ENCODE data around the gene NME9. TPM values are rescaled to one million over a fixed set of nuclear protein-coding genes. Genes with fewer than 3 reads are reported as not detected.

Gene NME9
- total and polyA plus RNA-seq, 4 donors: 0.08 to 0.39 TPM; not detected in 2

GRCh38 chr3:138326866-138327595 is 2.6 kb downstream of the NME9 start:
- TF ChIP-seq RXRA (IDR thresholded peaks at IDR 0.05) (no peak), GABPA (IDR thresholded peaks at IDR 0.05 in 1 of 2, conservative IDR thresholded peaks at IDR 0.05 in 1 of 2) (no peak), YY1 (IDR thresholded peaks at IDR 0.05) (no peak), HNF4G (IDR thresholded peaks at IDR 0.05) (no peak)
- TF ChIP-seq, protein P1, sequence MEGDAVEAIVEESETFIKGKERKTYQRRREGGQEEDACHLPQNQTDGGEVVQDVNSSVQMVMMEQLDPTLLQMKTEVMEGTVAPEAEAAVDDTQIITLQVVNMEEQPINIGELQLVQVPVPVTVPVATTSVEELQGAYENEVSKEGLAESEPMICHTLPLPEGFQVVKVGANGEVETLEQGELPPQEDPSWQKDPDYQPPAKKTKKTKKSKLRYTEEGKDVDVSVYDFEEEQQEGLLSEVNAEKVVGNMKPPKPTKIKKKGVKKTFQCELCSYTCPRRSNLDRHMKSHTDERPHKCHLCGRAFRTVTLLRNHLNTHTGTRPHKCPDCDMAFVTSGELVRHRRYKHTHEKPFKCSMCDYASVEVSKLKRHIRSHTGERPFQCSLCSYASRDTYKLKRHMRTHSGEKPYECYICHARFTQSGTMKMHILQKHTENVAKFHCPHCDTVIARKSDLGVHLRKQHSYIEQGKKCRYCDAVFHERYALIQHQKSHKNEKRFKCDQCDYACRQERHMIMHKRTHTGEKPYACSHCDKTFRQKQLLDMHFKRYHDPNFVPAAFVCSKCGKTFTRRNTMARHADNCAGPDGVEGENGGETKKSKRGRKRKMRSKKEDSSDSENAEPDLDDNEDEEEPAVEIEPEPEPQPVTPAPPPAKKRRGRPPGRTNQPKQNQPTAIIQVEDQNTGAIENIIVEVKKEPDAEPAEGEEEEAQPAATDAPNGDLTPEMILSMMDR (IDR thresholded peaks at IDR 0.05; ENCODE audit: low read depth, low read length, missing input control): no peak
- no peak overlapping the region for H3K4me3 ChIP-seq (ENCODE audit: low read depth in 1 of 3, low read length in 3 of 3)
- DNase-seq (ENCODE audit: low spot score): no peak
- peaks cover 2 to 10% (median 5%) of the 10 kb centered on the region in 4 donors for H3K4me1 ChIP-seq (ENCODE audit: control insufficient read depth in 4 of 4, insufficient read depth in 4 of 4, low read length in 3 of 4)
- H3K9me3 ChIP-seq (ENCODE audit: control insufficient read depth in 4 of 4, low read length in 3 of 4): no peaks in the 10 kb centered on the region
- no peak overlapping the region for H3K27ac ChIP-seq (ENCODE audit: low read depth in 1 of 2, low read length in 2 of 2)
- no peaks in the 10 kb centered on the region for H3K36me3 ChIP-seq (ENCODE audit: control insufficient read depth in 4 of 4, insufficient read depth in 3 of 4, low read depth in 1 of 4, low read length in 3 of 4)
- no peak overlapping the region for H3K9ac ChIP-seq (ENCODE audit: low read depth in 1 of 2, low read length in 2 of 2)
- no peaks in the 10 kb centered on the region for H3K27me3 ChIP-seq (ENCODE audit: control insufficient read depth in 4 of 4, insufficient read depth in 4 of 4, low read length in 3 of 4)
- 92% methylated on average over 12 of the region's 12 CpGs for WGBS

DNA sequence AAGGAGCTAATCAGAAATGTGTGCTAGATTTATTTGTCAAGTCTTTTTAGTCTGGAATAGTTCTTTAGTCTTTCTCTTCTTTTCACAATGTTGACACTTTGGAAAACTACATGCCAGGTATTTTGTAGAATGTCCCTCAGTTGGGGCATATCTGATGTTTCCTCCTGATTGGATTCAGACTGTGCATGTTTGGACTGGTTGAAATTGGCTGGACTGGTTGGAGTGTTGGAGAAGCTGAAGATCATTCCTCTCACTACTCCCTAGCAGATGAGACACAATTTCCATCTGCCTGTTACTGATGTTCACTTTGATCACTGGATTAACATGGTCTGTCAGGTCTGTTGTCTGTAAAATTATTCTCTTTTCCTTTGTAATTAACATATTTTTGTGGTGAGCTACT is 3.7 kb downstream of the NME9 start:
- no peaks in the 10 kb centered on the region for H3K36me3 ChIP-seq (ENCODE audit: control insufficient read depth in 4 of 4, insufficient read depth in 3 of 4, low read depth in 1 of 4, low read length in 3 of 4)
- H3K27ac ChIP-seq (ENCODE audit: low read depth in 1 of 2, low read length in 2 of 2): no peak overlapping the region
- DNase-seq (ENCODE audit: low spot score): no peak
- peaks cover 2 to 10% (median 5%) of the 10 kb centered on the region in 4 donors for H3K4me1 ChIP-seq (ENCODE audit: control insufficient read depth in 4 of 4, insufficient read depth in 4 of 4, low read length in 3 of 4)
- no peak overlapping the region for H3K4me3 ChIP-seq (ENCODE audit: low read depth in 1 of 3, low read length in 3 of 3)
- TF ChIP-seq GABPA (IDR thresholded peaks at IDR 0.05 in 1 of 2, conservative IDR thresholded peaks at IDR 0.05 in 1 of 2) (no peak), FOXA2 (IDR thresholded peaks at IDR 0.05) (no peak), RXRA (IDR thresholded peaks at IDR 0.05) (no peak), RAD21 (IDR thresholded peaks at IDR 0.05) (no peak)
- TF ChIP-seq, protein P2, sequence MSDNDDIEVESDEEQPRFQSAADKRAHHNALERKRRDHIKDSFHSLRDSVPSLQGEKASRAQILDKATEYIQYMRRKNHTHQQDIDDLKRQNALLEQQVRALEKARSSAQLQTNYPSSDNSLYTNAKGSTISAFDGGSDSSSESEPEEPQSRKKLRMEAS (IDR thresholded peaks at IDR 0.05): no peak
- no peaks in the 10 kb centered on the region for H3K9me3 ChIP-seq (ENCODE audit: control insufficient read depth in 4 of 4, low read length in 3 of 4)
- no peak overlapping the region for H3K9ac ChIP-seq (ENCODE audit: low read depth in 1 of 2, low read length in 2 of 2)
- H3K27me3 ChIP-seq (ENCODE audit: control insufficient read depth in 4 of 4, insufficient read depth in 4 of 4, low read length in 3 of 4): no peaks in the 10 kb centered on the region

GRCh38 chr3:138323971-138324370 is 5.7 kb downstream of the NME9 start:
- no peaks in the 10 kb centered on the region for H3K36me3 ChIP-seq (ENCODE audit: control insufficient read depth in 4 of 4, insufficient read depth in 3 of 4, low read depth in 1 of 4, low read length in 3 of 4)
- H3K4me3 ChIP-seq (ENCODE audit: low read depth in 1 of 3, low read length in 3 of 3): no peak overlapping the region
- TF ChIP-seq, protein P1 (IDR thresholded peaks at IDR 0.05; ENCODE audit: low read depth, low read length, missing input control): no peak
- no peak for TF ChIP-seq SP1 (IDR thresholded peaks at IDR 0.05)
- TF ChIP-seq RAD21 (IDR thresholded peaks at IDR 0.05): no peak
- no peak for TF ChIP-seq EGR1 (IDR thresholded peaks at IDR 0.05; ENCODE audit: low read depth in 2 of 2)
- no peak for TF ChIP-seq FOXA1 (IDR thresholded peaks at IDR 0.05)
- TF ChIP-seq ZBTB33 (IDR thresholded peaks at IDR 0.05): no peak
- TF ChIP-seq TAF1 (conservative IDR thresholded peaks at IDR 0.05): no peak
- H3K9ac ChIP-seq (ENCODE audit: low read depth in 1 of 2, low read length in 2 of 2): no peak overlapping the region
- DNase-seq (ENCODE audit: low spot score): no peak
- H3K27me3 ChIP-seq (ENCODE audit: control insufficient read depth in 4 of 4, insufficient read depth in 4 of 4, low read length in 3 of 4): no peaks in the 10 kb centered on the region
- H3K27ac ChIP-seq (ENCODE audit: low read depth in 1 of 2, low read length in 2 of 2): no peak overlapping the region
- H3K4me1 ChIP-seq (ENCODE audit: control insufficient read depth in 4 of 4, insufficient read depth in 4 of 4, low read length in 3 of 4): peaks cover 0 to 6% (median 2%) of the 10 kb centered on the region in 4 donors
- WGBS: 89% methylated on average over 4 of the region's 4 CpGs
- no peaks in the 10 kb centered on the region for H3K9me3 ChIP-seq (ENCODE audit: control insufficient read depth in 4 of 4, low read length in 3 of 4)

Measured in liver (tissue), 9 donors.